ENCODE results near the gene SCGB2A2.

The SCGB2A2 gene

GRCh38 chr11:62269654-62270278 lies at the start of gene SCGB2A2:
Gene SCGB2A2, plus strand, starts transcription at chr11:62270158. Its CDS starts 59 bp downstream, at chr11:62270217.
- DNase-seq, result no peak

GRCh38 chr11:62221498-62221897 lies 48.5 kb upstream of the SCGB2A2 start:
- DNase-seq, result no peak

GRCh38 chr11:62223095-62223494 lies 46.9 kb upstream of the SCGB2A2 start:
- no peak for DNase-seq

GRCh38 chr11:62233730-62234129 lies 36.2 kb upstream of the SCGB2A2 start:
- no peak for DNase-seq

- no peak for DNase-seq
Observed at GRCh38 chr11:62236187-62236586, 33.8 kb upstream of the SCGB2A2 start.

- DNase-seq, result no peak
Observed at GRCh38 chr11:62237499-62237898, 32.5 kb upstream of the SCGB2A2 start.

GRCh38 chr11:62238151-62238550 lies 31.8 kb upstream of the SCGB2A2 start:
- no peak for DNase-seq

GRCh38 chr11:62241095-62241494 lies 28.9 kb upstream of the SCGB2A2 start:
- no peak for DNase-seq

GRCh38 chr11:62242021-62242420 lies 27.9 kb upstream of the SCGB2A2 start, which contains the start of gene SCGB1D2:
Gene SCGB1D2, plus strand, starts transcription at chr11:62242239. Its CDS starts 69 bp downstream, at chr11:62242308.
- no peak for DNase-seq

GRCh38 chr11:62245271-62245753 lies 24.6 kb upstream of the SCGB2A2 start:
- DNase-seq, result peak; percentile 41

GRCh38 chr11:62251698-62252097 lies 18.3 kb upstream of the SCGB2A2 start:
- DNase-seq, result no peak

- DNase-seq, result no peak
Observed at GRCh38 chr11:62253999-62254542, 15.9 kb upstream of the SCGB2A2 start.

- DNase-seq, result peak; percentile 52
Observed at GRCh38 chr11:62256281-62256680, 13.7 kb upstream of the SCGB2A2 start.

GRCh38 chr11:62260261-62260953 lies 9.6 kb upstream of the SCGB2A2 start:
- DNase-seq, result no peak

- peak; percentile 79 for DNase-seq
Observed at GRCh38 chr11:62264004-62264403, 6.0 kb upstream of the SCGB2A2 start.

- peak; percentile 54 for DNase-seq
Observed at GRCh38 chr11:62266558-62266957, 3.4 kb upstream of the SCGB2A2 start.

- no peak for DNase-seq
Observed at GRCh38 chr11:62267050-62267449, 2.9 kb upstream of the SCGB2A2 start.

GRCh38 chr11:62267576-62267975 lies 2.4 kb upstream of the SCGB2A2 start:
- peak; percentile 48 for DNase-seq

- DNase-seq, result no peak
Observed at GRCh38 chr11:62273284-62273683, 3.3 kb downstream of the SCGB2A2 start.

GRCh38 chr11:62273789-62274275 lies 3.9 kb downstream of the SCGB2A2 start:
- DNase-seq, result no peak

GRCh38 chr11:62280452-62280851 lies 10.5 kb downstream of the SCGB2A2 start:
- no peak for DNase-seq

GRCh38 chr11:62295504-62295903 lies 25.5 kb downstream of the SCGB2A2 start:
- DNase-seq, result no peak

GRCh38 chr11:62298975-62299374 lies 29.0 kb downstream of the SCGB2A2 start, which contains the start of gene SCGB1D4:
Gene SCGB1D4, minus strand, starts transcription at chr11:62299075. Its CDS starts 65 bp downstream, at chr11:62299010.
- no peak for DNase-seq

GRCh38 chr11:62306227-62306626 lies 36.3 kb downstream of the SCGB2A2 start:
- DNase-seq, result no peak
